OCI-LY1 (cell line): ENCODE results near the gene MACROD2.

Experiments used
- CTCF ChIP-seq: fragments of 200-600 bp; sonication (generic), shearing (Covaris generic); IDR thresholded peaks from 2 replicates; pipeline ENCODE4 v1.5.1; 2017; ENCODE audit warnings: mild to moderate bottlenecking, antibody characterized with exemption, low read length, moderate library complexity, mixed read lengths
- EZH2 ChIP-seq: fragments of 200-600 bp; sonication (generic), shearing (Covaris generic); IDR thresholded peaks from 2 replicates; pipeline ENCODE4 v1.8.0; 2017; ENCODE audit warnings: borderline replicate concordance, mixed run types, mild to moderate bottlenecking, antibody characterized with exemption, low read length, moderate library complexity, mixed read lengths

- TF ChIP-seq CTCF = no peak
- no peak for TF ChIP-seq EZH2
These were observed 651.7 kb downstream of the MACROD2 start for GRCh38 chr20:14647016-14647415.
